Pons (tissue), 1 donor: ENCODE results near the gene SUPT6H.

Experiments
- DNase-seq: peaks from one replicate; pipeline ENCODE4 v3.0.0-alpha.2; 2016; ENCODE audit warnings: low spot score

The SUPT6H gene

DNA sequence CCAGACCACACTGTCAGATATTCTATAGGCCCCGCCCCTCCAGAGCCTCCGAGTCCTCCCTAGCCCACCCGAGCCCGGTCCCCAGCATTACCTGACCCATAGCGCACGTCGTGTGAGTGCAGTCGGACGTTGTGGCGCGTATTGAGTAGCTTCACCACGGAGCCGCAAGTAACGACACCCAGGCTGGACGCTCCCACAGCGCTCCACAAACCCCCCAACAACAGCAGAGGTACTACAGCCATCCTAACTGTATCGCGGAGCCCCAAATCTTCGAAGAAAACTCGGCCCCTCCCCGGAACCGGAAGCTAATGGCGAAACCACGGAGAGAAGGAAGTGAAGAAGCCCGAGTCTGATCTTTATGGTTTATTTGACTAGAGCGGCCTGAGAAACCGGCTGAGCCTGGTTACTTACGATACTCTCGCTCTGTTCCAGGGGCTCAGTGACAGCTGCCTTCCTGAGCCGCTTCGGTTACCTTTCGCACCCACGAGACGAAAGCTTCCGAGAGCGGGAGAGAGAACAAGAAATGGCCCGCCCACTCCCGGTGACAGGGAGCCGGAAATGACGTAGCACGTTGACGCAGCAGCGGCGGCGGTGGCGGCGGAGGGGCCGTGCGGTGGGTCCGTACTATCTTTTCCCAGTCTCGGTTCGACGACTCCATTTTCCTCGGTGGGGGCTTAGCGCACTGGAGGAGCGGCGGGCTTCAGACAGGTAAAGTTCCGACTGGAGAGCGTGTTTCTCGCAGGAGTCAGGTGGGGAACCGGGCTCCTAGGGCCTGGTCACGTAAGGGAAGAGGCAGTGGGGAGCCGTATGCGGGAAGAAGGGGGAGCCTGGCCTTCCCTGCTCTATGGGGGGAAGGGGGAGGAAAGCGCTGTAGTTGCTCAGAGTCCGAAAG is at the start of gene SUPT6H, which contains the start of gene SDF2:
SUPT6H (plus strand) TSS at position 571 of the 892 bp plus-strand sequence. CDS start 11,197 bp downstream, outside the sequence.
SDF2 (minus strand) TSS at position 272 of the 892 bp plus-strand sequence; CDS start at position 242, 30 bp downstream.
- DNase-seq: peak; percentile 91

DNA sequence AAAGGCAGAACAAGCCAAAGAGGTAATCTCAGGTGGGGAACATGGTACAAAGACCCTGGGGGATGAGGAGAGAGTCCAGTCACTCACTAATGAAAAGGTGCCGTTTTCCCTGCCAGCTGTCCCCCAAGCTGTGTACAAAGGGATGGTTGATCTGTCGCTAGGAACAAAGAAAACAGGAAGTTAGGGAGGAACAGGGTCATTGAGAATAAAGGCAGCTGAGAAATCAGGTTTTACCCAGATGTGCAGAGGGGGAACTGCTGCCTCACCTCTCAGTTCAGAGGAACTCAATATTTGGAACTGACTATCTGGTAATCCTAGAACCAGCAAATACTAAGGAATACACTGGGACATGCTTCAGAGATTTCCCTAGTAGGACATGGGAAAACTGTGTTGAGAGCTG is 49.5 kb upstream of the SUPT6H start:
- no peak for DNase-seq

DNA sequence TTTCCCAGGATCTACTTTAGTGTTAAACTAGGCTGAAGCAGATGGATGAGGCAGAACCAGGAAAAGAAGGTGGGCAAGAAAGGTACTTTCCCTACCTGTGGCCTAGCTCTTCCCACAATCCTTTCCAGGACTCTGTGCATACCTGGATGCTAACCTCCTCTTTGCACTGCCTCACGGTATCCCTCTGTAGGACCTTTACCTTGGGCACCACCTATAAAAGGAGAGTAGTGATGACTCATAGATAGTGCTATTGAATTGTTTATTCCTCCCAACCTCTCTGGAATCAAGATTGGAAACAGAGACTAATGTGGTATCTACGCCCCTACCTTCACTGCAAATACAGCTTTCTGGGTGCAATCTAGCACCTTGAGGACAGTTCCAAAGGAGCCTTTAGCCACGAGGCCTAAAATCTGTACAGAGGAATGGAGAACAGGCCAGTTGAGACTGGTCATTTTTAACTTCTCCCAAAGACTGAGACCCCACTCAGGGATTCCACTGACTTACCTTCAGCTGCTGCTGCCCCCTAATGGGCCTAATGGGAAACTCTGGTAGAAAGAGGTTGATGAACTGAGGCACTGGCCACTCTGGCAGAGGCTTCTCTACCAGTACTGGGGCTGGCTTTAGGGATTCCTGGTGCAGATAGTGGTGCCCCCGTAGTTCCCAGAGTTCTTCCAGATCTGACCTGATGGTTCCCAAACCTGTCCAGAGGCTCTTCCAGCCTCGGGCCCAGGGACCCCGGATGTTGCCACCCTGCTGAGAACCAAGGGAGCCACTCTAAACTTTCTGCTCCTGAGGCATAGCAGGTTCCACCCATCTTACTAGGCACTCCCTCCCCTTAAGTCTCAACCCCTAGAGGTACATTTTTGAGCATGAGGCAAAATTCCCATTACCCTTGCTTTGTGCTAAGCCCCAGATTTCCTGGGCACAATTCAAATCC is 48.8 kb upstream of the SUPT6H start:
- peak; percentile 58 for DNase-seq

DNA sequence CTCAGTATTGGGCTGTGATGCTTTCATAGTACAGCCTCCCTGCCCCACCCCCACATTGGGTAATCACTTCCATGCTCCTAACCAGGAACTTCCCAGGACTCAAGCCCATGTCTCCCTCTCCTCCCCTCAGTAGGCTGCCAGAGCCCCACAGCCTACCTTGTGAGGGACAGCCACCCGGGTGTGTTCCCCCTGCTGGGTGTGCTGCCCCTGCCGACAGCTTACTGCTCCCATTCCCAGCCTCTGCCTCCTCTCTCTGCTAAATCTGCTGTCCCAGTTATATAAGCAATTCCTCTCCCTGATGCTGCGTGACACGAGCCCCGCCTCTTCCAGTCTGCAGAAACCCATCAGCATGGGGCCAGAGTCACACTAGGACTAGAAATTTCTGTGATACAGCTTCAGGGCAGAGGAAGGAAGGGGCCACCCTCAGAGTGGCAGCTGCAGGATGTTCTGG is 48.0 kb upstream of the SUPT6H start, which contains the start of gene RSKR:
RSKR (minus strand) TSS at position 255 of the 451 bp plus-strand sequence; CDS start at position 231, 24 bp downstream.
- DNase-seq: no peak

DNA sequence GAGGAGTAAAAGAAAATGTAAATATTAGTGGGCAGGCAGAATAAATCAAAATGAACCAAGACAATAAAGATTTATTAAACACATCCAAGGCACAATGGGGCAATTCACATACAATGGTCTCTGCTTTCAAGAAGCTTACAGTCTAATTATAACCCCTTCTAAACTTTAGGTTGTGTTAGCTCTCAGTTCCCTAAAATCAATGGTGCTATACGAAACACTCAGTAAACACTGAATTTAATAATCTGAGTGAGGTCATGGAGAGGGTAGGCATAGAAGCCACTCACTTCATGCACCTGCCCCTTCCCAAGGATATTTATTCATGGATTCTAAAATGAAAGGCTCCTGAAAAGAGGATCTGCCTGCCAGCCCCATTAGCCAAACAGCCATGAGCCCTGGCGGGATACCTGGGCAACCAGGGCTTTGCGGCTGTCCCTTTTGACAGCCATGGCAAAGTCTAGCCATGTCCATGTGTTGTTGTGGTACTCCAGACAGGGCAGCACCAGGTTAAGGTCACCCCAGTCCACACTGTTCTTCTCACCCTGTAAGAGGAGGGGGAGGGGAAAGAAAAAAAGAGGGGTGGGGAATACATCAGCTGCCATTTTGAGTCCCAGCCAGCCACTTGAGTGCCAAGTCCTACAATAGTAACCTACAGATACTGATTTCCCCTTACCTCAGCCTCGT is 46.6 kb upstream of the SUPT6H start:
- DNase-seq: no peak

DNA sequence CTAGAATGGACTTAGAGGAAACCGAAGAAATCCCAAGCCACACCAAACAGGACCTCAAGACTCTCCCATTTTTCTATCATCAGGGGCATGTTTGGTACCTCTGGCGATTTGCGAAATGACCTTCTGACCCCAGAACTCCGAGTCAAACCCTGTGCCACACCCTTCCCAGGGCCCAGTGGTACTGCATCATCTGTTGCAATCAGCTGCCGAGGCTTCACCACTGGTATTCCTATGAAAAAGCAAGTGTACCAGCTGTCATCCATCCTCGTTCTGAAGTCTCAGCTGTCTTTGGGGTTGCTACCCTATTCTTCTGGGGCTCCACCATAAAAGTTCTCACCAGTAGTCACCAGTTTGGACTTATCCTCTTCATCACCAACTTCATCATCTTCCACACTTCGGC is 45.7 kb upstream of the SUPT6H start:
- DNase-seq: no peak

DNA sequence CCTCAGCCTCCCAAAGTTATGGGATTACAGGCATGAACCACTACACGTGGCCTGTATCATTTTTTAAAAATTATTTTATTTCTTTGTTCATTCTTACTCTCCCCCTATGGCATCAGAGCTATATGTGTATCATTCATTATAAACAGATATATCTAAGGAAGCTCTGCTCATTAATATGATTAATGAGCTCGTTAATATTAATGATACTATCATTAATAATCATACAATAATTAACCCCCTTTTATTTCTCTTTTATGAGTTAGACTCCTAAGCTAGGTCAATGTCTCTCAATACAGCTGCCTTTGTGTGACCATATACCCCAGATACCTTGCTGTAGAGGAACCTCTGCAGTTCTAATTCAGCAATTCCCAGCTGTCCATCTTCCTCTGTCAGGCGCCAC is 43.5 kb upstream of the SUPT6H start:
- DNase-seq: no peak

DNA sequence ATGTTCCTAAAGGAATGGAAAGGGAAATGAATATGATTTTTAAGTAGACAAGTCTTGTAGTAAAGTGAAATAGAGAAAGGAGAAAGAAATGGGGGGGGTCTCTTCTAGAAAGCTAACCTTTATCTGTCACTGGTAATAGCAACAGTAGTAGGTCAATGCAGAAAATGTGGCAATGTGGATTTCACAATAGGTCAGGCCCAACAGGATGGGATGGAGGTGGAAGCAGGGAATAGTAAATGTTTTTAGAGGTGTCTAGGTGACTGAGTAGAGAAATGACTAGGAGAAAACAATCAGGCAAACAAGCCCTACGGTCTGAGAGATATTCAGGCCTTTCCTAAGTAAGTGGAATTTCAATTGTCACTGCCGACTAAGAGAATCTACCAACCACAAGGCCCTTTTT is 42.0 kb upstream of the SUPT6H start:
- no peak for DNase-seq

DNA sequence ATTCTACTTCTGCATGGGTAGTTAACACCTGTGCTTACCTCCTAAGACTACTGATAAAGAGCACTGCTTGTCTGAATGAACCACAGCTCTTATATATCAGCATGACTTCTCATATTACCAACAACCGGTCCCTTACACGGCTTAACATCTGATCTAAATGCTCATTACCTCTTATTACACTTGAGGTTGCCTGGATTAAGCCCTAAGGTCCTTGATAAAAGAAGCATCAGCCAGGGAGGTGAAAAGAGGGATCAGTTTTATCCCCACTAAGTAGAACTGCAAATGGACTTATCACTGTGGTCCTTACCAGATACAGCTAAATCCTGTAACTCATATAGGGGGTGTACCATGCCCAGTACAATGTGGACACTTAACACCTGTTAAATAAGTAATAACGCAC is 39.8 kb upstream of the SUPT6H start:
- no peak for DNase-seq

DNA sequence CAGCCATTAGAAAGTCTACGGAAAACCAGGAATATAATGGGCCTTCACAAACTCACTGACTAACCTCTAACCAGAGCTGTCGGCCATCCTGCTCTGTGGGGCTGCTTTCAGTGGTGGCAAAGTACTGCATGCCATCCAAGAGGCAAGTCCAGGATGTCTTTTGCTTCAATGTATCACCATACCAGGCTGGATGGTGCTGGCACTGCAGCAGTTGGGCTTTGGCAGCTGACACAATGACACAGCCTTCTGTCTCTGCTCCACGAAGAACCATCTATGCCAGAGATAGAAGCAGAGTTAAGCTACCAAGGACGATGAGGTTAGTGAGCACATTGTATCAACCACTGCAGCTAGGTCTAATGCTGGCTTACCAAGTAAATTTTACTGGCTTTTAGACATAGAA is 38.3 kb upstream of the SUPT6H start:
- DNase-seq: peak; percentile 32

DNA sequence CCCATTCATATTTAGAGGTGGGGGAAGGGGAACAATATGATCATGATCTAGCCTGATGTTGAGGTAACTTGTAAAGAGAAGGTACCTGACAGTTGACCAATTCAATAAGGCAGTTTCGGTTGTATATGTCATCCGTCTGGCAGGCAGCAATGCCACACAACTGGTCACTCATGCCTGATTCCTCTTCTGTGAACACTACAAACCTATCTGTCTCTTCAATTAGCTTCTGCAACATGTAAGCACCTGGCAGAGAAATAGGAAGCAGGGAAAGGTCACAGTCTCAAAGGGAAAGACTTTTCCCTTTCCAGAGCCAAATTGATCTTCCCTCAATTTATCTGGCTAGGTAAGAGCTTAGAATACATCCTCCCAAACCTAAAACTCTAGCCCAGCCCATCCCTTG is 37.9 kb upstream of the SUPT6H start:
- no peak for DNase-seq

DNA sequence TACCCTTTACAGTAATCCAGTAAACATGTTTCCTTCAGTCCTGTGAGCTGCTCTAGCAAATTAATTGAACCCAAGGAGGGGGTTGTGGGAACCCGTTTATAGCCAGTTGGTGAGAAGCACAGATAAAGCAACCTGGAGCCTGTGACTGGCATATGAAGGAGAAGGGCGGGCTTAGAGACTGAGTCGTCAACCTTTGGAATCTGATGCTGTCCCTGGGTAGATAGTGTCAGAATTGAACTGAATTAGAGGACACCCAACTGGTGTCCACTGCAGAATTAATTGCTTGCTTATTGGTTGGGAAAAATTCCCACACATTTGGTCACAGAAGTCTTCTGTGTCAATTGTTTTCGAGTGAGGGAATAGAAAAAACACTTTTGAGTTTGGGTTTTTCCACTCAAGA is 35.2 kb upstream of the SUPT6H start:
- DNase-seq: no peak

DNA sequence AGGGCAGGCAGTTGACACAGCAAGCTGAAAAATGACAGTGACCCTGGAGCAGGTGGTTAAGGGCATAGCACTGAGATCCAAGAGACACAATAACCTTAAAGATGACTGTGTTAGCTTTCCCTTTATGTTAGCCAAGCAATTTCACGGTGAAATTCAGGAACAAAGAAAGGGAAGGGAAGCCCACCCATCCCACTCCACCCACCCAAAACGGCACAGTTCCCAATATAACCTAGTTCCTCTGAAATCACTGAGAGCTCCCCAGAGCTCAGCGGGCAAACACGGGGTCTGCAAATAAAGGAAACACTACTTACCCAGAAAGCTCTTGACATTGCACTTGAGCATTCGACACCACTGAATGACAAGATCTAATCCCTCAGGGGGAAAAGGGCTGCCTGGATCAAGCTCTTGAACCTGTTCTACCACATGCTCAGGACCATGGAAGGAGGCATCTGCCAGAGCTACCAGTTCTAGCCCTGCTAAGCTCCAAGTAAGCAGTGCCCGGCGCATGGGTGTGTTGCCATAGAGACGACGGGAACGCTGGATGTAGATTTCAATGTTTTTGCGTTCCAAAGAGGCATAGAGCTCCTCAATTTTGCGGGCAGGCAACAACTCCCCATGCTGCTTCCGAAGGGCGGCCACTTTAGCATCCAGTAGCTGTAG is 27.7 kb upstream of the SUPT6H start:
- DNase-seq: no peak

DNA sequence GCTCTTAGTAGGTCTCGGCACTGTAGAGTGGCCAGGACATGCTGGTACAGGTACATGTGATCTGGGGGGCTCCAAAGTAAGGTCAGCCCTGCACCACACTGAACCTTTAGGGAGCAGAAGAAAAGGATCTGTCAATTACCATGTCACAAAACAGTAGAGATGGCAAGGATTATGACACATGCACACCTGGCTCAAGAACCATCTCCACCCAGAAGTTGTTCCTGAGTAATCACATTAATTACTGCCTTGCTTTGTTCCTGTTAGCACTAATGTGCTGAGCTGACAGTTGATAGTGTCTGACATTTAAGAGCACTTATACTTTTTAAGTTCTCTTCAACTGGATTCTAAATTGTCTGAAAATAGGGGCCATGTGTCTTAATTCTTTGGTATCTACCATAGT is 26.5 kb upstream of the SUPT6H start:
- DNase-seq: no peak

DNA sequence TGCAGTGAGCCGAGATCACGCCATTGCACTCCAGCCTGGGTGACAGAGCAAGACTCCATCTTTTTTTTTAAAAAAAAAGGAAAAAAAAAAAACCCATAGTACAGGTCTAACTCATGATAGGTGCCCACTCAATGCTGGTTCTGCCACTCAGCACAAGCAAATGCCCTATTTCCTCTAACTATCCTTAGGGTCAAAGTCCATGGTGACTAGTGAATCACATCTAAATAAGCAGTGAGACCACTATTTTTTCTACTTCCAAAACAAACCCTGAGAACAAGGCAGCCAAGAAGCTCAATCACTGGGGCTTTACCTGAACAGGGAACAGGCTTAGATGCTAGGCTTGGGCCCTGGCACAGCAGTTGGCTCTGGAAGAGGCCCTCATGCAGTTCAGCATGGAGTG is 20.4 kb upstream of the SUPT6H start:
- no peak for DNase-seq

DNA sequence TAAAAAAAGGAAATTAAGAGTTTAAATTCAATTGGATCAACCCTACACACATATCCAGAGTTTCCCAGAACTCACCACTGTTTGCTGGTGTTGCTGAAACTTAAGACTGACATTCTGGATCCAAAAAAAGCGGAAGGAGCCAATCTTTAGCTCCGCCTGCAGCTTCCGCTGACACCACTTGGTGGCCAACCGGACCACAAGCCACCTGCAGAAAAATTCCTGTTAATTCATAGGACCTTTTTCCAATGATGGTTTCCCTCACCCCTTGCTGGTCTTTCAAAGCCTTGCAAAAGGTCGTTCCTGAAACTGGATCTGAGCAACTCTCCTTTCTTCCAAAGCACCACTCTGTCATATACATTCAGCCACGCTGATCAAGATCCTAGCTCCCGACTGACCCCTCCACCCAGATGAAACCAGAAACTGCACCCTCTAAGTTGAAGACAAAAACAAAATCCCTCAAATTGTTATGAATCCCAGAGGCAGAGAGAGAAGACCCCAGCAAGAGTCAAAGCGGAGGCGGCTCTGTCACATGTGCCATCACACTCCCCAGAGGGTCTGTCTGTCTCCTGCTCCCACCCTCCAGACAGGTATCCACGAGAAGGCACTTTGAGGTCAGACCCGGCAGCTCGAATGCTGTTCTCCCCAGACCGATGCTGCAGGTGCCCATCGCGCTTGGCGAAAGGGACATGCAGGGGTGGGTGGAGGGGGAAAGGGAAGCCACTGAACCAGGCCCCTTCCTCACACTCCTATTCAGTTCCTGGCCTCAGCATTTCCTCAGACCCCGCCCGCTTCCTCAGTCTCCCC is 17.8 kb upstream of the SUPT6H start:
- peak; percentile 50 for DNase-seq

DNA sequence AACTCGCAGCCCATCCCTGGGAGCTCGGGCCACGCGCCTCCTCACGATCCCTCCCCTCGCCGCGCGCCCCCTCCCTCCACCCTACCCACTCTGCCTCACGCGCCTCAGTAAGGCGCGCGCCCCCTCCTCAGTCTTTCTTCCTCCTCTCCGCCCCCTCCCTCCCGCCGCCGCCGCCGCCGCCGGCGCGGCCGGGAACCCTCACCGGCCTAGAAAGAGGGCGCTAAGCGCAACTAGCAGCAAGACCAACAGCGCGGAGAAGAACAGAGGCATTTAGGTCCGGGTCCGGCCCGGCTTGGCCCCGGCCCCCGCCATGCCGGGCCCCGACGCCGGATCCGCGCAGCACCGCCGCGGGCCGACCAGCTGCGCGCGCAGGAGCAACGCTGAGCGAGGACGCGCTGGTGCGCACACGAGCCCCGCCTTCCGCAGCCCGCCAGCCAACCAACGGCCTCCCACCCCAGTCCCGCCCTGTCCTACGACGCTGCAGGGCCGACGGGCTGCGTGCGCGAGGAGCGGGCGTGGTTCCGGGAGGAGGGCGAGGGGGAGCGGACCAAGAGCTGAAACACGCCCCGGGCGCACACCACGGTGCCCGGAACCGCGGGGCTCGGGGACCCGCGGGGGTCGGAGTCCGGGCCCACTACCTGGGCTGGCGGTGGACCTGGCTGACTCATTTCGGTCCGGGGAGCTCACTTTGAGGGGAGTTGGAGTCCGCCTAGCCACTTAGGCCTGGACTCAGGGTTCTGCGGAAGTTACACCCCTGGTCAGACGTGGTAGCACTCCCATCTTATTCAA is 17.0 kb upstream of the SUPT6H start, which contains the start of gene BLTP2:
BLTP2 (minus strand) TSS at position 372 of the 789 bp plus-strand sequence; CDS start at position 270, 102 bp downstream.
- peak; percentile 91 for DNase-seq

DNA sequence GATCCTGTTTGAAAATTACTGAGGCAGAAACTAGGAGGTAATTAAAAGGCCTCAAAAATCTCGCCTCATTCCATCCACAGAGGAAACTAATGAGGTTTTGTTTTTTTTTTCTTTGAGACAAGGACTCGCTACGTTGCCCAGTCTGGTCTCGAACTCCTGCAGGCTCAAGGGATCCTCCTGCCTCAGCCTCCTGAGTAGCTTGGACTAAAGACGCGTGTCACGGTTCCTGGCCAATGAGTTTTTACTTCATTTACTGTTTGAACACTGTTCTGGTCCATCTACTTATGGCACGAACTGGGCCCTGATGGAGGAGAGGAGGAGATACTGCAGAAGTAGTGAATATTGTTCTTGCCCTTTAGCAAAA is 16.4 kb upstream of the SUPT6H start:
- no peak for DNase-seq

DNA sequence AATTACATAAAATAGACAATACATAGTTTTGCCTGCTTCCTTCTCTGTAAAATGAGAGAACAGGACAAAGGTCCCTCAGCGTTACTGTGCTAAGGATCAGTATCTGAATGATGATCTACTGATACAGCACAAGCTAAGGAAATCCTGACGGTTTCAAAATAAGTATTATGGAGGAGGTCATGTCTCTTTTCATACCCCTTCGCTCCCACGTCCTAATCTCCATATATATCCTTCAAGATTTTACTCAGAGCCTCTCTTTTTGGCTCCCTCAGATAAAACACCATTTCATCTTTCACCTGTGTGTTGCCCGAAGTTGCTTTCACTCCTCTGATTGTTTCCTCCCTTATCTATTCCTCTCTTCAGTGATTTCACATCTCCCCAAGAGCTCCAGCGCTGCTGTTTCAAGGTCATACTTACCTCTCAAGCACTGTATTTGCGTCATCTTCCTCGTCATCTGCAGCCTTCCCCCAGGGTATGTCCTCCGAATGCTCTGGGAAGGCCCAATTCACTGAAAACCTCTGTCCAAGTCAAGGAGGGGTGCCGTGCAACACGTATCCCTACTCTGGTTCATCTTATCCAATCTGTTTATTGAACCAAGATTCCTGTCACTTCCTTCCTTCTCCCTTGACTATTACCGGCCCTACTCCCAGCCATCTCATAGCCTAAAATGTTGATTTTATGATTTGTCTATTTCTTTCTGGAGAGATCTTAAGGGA is 15.8 kb upstream of the SUPT6H start:
- no peak for DNase-seq
